ENCODE measurements around the gene RCOR2. TPM values are rescaled to one million over a fixed set of nuclear protein-coding genes. Genes with fewer than 3 reads are reported as not detected.
A peak's percentile ranks its signal among the peaks of the same experiment; 100 is the strongest.

The RCOR2 gene
- polyA plus RNA-seq, 1 donor (not counting 4 experiments of a cell fraction or from before 2014, with no cell fraction given), result 0.46 TPM

GRCh38 chr11:63920126-63920938 lies 3.4 kb upstream of the RCOR2 start:
- Histone ChIP-seq H3K4me3 (ENCODE audit: control insufficient read depth in 2 of 3, extremely low read depth in 1 of 3, insufficient read depth in 2 of 3, low read depth in 1 of 3, low read length in 3 of 3) (no peak overlapping the region), H3K36me3 (ENCODE audit: control insufficient read depth in 2 of 2, extremely low read depth in 1 of 2, insufficient read depth in 2 of 2, low read length in 2 of 2) (no peaks in the 10 kb centered on the region), H3K27me3 (ENCODE audit: control insufficient read depth, extremely low read depth, insufficient read depth, low read length) (peaks cover 9% of the 10 kb centered on the region), H3K79me2 (ENCODE audit: control insufficient read depth, insufficient read depth, low read length) (no peaks in the 10 kb centered on the region), H2AFZ (ENCODE audit: control insufficient read depth, low read length) (no peak overlapping the region), H3K9me1 (ENCODE audit: control insufficient read depth, extremely low read depth, insufficient read depth, low read length) (no peaks in the 10 kb centered on the region), H3K27ac (ENCODE audit: control insufficient read depth, insufficient read depth, low read length) (no peak overlapping the region), H4K20me1 (ENCODE audit: control insufficient read depth, extremely low read depth, insufficient read depth, low read length) (no peaks in the 10 kb centered on the region), H3K9me3 (ENCODE audit: control insufficient read depth, low read depth, low read length) (no peaks in the 10 kb centered on the region), H3K4me2 (ENCODE audit: control insufficient read depth, extremely low read depth, insufficient read depth, low read depth, low read length) (no peak overlapping the region), H3K9ac (ENCODE audit: control insufficient read depth, extremely low read depth, insufficient read depth, low read length) (no peak overlapping the region), H3K4me1 (ENCODE audit: control insufficient read depth, extremely low read depth, insufficient read depth, low read length) (peaks cover 9% of the 10 kb centered on the region)
- dilution Hi-C loops (cut with MboI; ENCODE audit: extremely low pct_ligation_motif_present, low sequenced_read_pairs), result no loop called here
- FAIRE-seq (no peak), DNase-seq (ENCODE audit: low read depth, low spot score) (no peak)
- TF ChIP-seq EZH2 (IDR thresholded peaks at IDR 0.05; ENCODE audit: low read length), result no peak
- TF ChIP-seq, protein P1, sequence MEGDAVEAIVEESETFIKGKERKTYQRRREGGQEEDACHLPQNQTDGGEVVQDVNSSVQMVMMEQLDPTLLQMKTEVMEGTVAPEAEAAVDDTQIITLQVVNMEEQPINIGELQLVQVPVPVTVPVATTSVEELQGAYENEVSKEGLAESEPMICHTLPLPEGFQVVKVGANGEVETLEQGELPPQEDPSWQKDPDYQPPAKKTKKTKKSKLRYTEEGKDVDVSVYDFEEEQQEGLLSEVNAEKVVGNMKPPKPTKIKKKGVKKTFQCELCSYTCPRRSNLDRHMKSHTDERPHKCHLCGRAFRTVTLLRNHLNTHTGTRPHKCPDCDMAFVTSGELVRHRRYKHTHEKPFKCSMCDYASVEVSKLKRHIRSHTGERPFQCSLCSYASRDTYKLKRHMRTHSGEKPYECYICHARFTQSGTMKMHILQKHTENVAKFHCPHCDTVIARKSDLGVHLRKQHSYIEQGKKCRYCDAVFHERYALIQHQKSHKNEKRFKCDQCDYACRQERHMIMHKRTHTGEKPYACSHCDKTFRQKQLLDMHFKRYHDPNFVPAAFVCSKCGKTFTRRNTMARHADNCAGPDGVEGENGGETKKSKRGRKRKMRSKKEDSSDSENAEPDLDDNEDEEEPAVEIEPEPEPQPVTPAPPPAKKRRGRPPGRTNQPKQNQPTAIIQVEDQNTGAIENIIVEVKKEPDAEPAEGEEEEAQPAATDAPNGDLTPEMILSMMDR (optimal IDR thresholded peaks at IDR 0.05 in 1 of 3, IDR thresholded peaks at IDR 0.05 in 1 of 3, conservative IDR thresholded peaks at IDR 0.05 in 1 of 3; ENCODE audit: extremely low read depth in 1 of 3, insufficient read depth in 2 of 3, low read length in 3 of 3), result no peak

GRCh38 chr11:63919267-63920125 lies 2.5 kb upstream of the RCOR2 start:
- no peaks in the 10 kb centered on the region for H3K9me1 ChIP-seq (ENCODE audit: control insufficient read depth, extremely low read depth, insufficient read depth, low read length)
- H3K79me2 ChIP-seq (ENCODE audit: control insufficient read depth, insufficient read depth, low read length), result no peaks in the 10 kb centered on the region
- H3K9me3 ChIP-seq (ENCODE audit: control insufficient read depth, low read depth, low read length), result no peaks in the 10 kb centered on the region
- TF ChIP-seq, protein P1 (optimal IDR thresholded peaks at IDR 0.05 in 1 of 3, IDR thresholded peaks at IDR 0.05 in 1 of 3, conservative IDR thresholded peaks at IDR 0.05 in 1 of 3; ENCODE audit: extremely low read depth in 1 of 3, insufficient read depth in 2 of 3, low read length in 3 of 3), result no peak
- no peak for TF ChIP-seq EZH2 (IDR thresholded peaks at IDR 0.05; ENCODE audit: low read length)
- peak overlapping the region; percentile 60 for H2AFZ ChIP-seq (ENCODE audit: control insufficient read depth, low read length)
- FAIRE-seq (no peak), DNase-seq (ENCODE audit: low read depth, low spot score) (no peak)
- H4K20me1 ChIP-seq (ENCODE audit: control insufficient read depth, extremely low read depth, insufficient read depth, low read length), result no peaks in the 10 kb centered on the region
- H3K4me1 ChIP-seq (ENCODE audit: control insufficient read depth, extremely low read depth, insufficient read depth, low read length), result peaks cover 9% of the 10 kb centered on the region
- H3K9ac ChIP-seq (ENCODE audit: control insufficient read depth, extremely low read depth, insufficient read depth, low read length), result peak overlapping the region; percentile 37
- dilution Hi-C loops (cut with MboI; ENCODE audit: extremely low pct_ligation_motif_present, low sequenced_read_pairs), result no loop called here
- H3K27ac ChIP-seq (ENCODE audit: control insufficient read depth, insufficient read depth, low read length), result no peak overlapping the region
- H3K4me3 ChIP-seq (ENCODE audit: control insufficient read depth in 2 of 3, extremely low read depth in 1 of 3, insufficient read depth in 2 of 3, low read depth in 1 of 3, low read length in 3 of 3), result peak overlapping the region in 1 of 3 experiments; percentile 20
- peak overlapping the region; percentile 65 for H3K4me2 ChIP-seq (ENCODE audit: control insufficient read depth, extremely low read depth, insufficient read depth, low read depth, low read length)
- peaks cover 9% of the 10 kb centered on the region for H3K27me3 ChIP-seq (ENCODE audit: control insufficient read depth, extremely low read depth, insufficient read depth, low read length)
- no peaks in the 10 kb centered on the region for H3K36me3 ChIP-seq (ENCODE audit: control insufficient read depth in 2 of 2, extremely low read depth in 1 of 2, insufficient read depth in 2 of 2, low read length in 2 of 2)

Measured in keratinocyte (primary cell).